ENCODE measurements around the gene HLA-E. TPM values are rescaled to one million over a fixed set of nuclear protein-coding genes. Genes with fewer than 3 reads are reported as not detected.

The HLA-E gene
- total RNA-seq, 1 experiment from 2014 or later, result 131 TPM

DNA sequence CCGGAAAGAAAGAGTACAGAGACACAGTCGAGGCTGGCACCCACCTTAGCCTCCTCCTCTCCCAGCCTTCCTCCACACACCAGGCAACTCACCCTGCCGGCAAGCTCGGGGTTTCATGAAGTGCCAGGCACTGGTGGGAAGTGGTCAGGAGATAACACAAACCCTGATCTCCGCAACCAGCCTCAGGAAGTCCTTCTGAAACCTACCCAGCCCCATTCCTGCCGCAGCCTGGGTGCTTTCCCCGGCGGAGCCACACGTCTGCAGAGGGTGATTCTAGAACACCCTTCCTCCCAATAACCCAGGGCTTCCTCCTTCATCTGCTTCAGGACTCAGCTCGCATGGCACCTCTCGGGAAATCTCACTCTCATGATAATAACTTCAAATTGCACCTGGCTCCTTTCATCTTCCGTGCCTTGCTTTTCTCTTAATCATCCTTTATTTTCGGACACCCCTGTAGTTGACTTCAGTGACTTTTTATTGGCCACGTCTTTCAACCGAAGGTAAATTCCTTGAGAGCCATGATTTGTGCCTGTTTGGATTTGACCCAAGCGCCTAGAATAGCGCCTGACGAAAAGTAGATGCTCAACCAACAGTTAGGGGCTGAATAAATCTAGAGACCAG, 8.7 kb upstream of the HLA-E start:
- H3K9me3 ChIP-seq (ENCODE audit: low read length), result no peaks in the 10 kb centered on the region
- no peaks in the 10 kb centered on the region for H3F3A ChIP-seq (ENCODE audit: low read length, unreplicated experiment)
- peak overlapping the region; percentile 97 for H3K4me2 ChIP-seq (ENCODE audit: low read length)
- H3K27me3 ChIP-seq (ENCODE audit: low read length), result peaks cover 36% of the 10 kb centered on the region
- DNase-seq (peak; percentile 35), ATAC-seq (peak; percentile 26)
- TF ChIP-seq EZH2phosphoT487 (IDR thresholded peaks at IDR 0.05; ENCODE audit: borderline replicate concordance, low read length), result no peak
- no peak for TF ChIP-seq EZH2 (IDR thresholded peaks at IDR 0.05; ENCODE audit: low read length, unreplicated experiment)
- TF ChIP-seq, protein P1, sequence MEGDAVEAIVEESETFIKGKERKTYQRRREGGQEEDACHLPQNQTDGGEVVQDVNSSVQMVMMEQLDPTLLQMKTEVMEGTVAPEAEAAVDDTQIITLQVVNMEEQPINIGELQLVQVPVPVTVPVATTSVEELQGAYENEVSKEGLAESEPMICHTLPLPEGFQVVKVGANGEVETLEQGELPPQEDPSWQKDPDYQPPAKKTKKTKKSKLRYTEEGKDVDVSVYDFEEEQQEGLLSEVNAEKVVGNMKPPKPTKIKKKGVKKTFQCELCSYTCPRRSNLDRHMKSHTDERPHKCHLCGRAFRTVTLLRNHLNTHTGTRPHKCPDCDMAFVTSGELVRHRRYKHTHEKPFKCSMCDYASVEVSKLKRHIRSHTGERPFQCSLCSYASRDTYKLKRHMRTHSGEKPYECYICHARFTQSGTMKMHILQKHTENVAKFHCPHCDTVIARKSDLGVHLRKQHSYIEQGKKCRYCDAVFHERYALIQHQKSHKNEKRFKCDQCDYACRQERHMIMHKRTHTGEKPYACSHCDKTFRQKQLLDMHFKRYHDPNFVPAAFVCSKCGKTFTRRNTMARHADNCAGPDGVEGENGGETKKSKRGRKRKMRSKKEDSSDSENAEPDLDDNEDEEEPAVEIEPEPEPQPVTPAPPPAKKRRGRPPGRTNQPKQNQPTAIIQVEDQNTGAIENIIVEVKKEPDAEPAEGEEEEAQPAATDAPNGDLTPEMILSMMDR (conservative IDR thresholded peaks at IDR 0.05; ENCODE audit: low read depth, low read length), result no peak
- H2AFZ ChIP-seq (ENCODE audit: low read length), result peak overlapping the region; percentile 72
- intact Hi-C loops (cut with micrococcal nuclease), result loop anchor here (5.0 to 10.0 kb wide), 2 partner anchors 192 to 244 kb away; partner anchors contain the start of genes DHX16 and TUBB
- no TSS peak for BruUV-seq (replicated peaks)
- H3K4me3 ChIP-seq (ENCODE audit: low read length), result peak overlapping the region; percentile 64
- POLR2A ChIA-PET (ENCODE audit: unreplicated experiment), result no interaction called here
- no peak overlapping the region for H3K9ac ChIP-seq (ENCODE audit: low read length)
- H3K9me2 ChIP-seq (replicated peaks; ENCODE audit: low read length), result no peaks in the 10 kb centered on the region
- no peaks in the 10 kb centered on the region for H3K79me2 ChIP-seq (ENCODE audit: low read length)
- H3K4me1 ChIP-seq (ENCODE audit: insufficient read depth, low read length), result peaks cover 17% of the 10 kb centered on the region
- no peaks in the 10 kb centered on the region for H3K36me3 ChIP-seq (ENCODE audit: low read depth, low read length)
- no peak overlapping the region for H3K27ac ChIP-seq (ENCODE audit: low read length)
- no peaks in the 10 kb centered on the region for H4K20me1 ChIP-seq (ENCODE audit: low read length)
- CTCF ChIA-PET, result interaction anchor here (0.6 kb wide), 1 partner anchor 61 kb away, joined by 5 read pairs; no protein-coding TSS in a partner anchor

DNA sequence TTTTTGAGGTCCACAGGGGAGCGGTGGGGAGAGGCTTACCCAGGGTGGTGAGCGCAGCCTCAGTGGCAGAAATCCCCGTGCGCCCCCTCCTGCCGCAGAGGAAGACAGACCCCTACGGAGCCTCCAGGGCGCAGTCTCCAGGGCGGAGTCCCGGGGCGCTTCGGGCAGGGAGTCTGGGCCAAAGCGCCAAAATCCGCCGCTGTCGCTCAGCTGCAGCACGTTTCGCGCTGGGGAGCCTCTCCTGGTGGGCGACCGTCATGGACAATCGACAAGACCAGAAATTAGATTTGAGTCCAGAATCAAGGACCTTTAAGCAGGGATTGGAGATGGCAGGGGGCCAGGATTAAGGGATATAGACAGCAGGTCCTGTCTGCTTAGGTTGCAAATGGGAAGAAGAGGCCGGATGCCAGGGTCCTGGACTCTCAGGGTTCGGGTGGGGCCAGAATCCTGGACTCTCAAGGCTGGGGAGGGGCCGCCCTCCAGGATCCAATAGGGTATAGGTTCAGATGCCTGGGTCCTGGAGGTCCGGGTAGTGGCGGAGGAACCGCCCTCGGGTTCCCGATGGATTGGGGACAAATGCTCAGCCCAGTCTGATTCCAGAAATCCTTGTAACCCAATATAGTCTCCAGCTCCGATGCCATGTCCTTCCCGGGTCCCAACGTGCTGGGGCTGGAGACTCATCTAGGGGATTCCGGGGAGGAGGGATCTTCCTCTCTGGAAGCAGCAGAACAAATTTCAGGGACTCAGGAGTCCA, 7.9 kb upstream of the HLA-E start:
- intact Hi-C loops (cut with micrococcal nuclease), result loop anchor here (5.0 to 10.0 kb wide), 2 partner anchors 191 to 243 kb away; partner anchors contain the start of genes DHX16 and TUBB
- ATAC-seq (peak; percentile 27), DNase-seq (no peak)
- Histone ChIP-seq H3K9ac (ENCODE audit: low read length) (no peak overlapping the region), H3K4me3 (ENCODE audit: low read length) (peak overlapping the region; percentile 64), H2AFZ (ENCODE audit: low read length) (peak overlapping the region; percentile 72), H3F3A (ENCODE audit: low read length, unreplicated experiment) (no peaks in the 10 kb centered on the region), H3K9me3 (ENCODE audit: low read length) (no peaks in the 10 kb centered on the region), H3K9me2 (replicated peaks; ENCODE audit: low read length) (no peaks in the 10 kb centered on the region), H3K4me2 (ENCODE audit: low read length) (peak overlapping the region; percentile 97), H3K79me2 (ENCODE audit: low read length) (no peaks in the 10 kb centered on the region), H3K27me3 (ENCODE audit: low read length) (peaks cover 36% of the 10 kb centered on the region), H3K27ac (ENCODE audit: low read length) (no peak overlapping the region), H4K20me1 (ENCODE audit: low read length) (no peaks in the 10 kb centered on the region), H3K4me1 (ENCODE audit: insufficient read depth, low read length) (peaks cover 17% of the 10 kb centered on the region), H3K36me3 (ENCODE audit: low read depth, low read length) (no peaks in the 10 kb centered on the region)
- TF ChIP-seq EZH2 (IDR thresholded peaks at IDR 0.05; ENCODE audit: low read length, unreplicated experiment) (peak; percentile 18), EZH2phosphoT487 (IDR thresholded peaks at IDR 0.05; ENCODE audit: borderline replicate concordance, low read length) (no peak)
- TF ChIP-seq, protein P1 (conservative IDR thresholded peaks at IDR 0.05; ENCODE audit: low read depth, low read length), result no peak
- ChIA-PET CTCF (interaction anchor here (0.6 to 1.4 kb wide), 7 partner anchors 28 to 115 kb away, joined by 3 to 23 read pairs (median 5); no protein-coding TSS in a partner anchor), POLR2A (ENCODE audit: unreplicated experiment) (no interaction called here)
- BruUV-seq (replicated peaks), result no TSS peak

All from PC-3 (cell line).